Esophagus squamous epithelium (tissue), 4 donors: ENCODE data around the gene TUT7.

Experiments
- CTCF ChIP-seq, 6 experiments: fragments of 450-650 bp in 4 of 6; fragments of 200-600 bp in 2 of 6; sonication (generic) in 2 of 6; IDR thresholded peaks; one replicate each; pipeline ENCODE4 v1.5.1; 2016 to 2019; ENCODE audit warnings: antibody characterized with exemption in 6 of 6, mild to moderate bottlenecking in 4 of 6, moderate library complexity in 4 of 6
- POLR2A ChIP-seq, 4 donors: fragments of 450-650 bp; IDR thresholded peaks; one replicate each; pipeline ENCODE4 v1.6.1; 2017; ENCODE audit warnings: antibody characterized with exemption in 4 of 4, mild to moderate bottlenecking in 4 of 4, moderate library complexity in 3 of 4

GRCh38 chr9:86376016-86376415, 21.8 kb upstream of the TUT7 start:
- TF ChIP-seq CTCF (IDR thresholded peaks at IDR 0.05) (no peak), POLR2A (IDR thresholded peaks at IDR 0.05) (no peak)
